Stimulated activated naive CD4-positive, alpha-beta T cell (primary cell): ENCODE results near the gene GABARAPL1.
"Not testable (repeated sequence)": the region's sequence is repeated elsewhere in the genome, so short reads cannot be mapped to it uniquely, and the experiment has no call there.

Source experiments
- DNase-seq, 6 experiments: peaks; one replicate each; lab custom pipeline; 2025; lab: John Stamatoyannopoulos, UW

GABARAPL1 gene

DNA sequence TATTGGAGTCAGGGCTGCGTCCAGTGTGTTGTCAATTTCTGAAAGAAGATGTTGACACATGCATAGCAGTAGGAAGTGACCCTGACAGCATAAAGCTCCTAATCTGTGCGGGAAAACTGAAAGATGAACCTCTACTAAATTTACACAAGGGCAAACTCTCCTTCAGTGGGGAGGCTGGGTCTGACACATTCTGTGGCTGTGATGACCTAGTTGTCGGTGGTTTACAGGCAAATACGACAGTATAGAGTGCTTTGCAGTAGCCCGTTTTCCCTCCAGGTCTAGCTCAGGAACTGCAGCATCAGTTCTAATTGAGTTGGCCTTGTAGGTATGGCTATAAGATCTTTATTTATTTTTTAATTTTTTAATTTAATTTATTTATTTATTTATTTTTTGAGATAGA, 14.8 kb upstream of the GABARAPL1 start:
- DNase-seq = no peak

DNA sequence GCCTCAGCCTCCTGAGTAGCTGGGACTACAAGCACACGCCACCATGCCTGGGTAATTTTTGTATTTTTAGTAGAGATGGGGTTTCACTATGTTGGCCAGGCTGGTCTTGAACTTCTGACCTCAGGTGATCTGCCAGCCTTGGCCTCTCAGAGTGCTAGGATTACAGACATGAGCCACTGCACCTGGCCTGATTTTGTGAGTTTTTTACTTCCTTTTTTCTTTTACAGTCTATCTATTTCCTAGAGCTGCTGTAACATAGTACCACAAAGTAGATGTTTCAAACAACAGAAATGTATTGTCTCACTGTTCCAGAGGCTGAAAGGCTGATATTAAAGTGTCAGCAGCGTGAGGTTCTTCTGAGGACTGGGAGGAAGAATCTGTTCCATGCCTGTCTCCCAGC, 8.2 kb upstream of the GABARAPL1 start:
- not testable (repeated sequence) for DNase-seq

DNA sequence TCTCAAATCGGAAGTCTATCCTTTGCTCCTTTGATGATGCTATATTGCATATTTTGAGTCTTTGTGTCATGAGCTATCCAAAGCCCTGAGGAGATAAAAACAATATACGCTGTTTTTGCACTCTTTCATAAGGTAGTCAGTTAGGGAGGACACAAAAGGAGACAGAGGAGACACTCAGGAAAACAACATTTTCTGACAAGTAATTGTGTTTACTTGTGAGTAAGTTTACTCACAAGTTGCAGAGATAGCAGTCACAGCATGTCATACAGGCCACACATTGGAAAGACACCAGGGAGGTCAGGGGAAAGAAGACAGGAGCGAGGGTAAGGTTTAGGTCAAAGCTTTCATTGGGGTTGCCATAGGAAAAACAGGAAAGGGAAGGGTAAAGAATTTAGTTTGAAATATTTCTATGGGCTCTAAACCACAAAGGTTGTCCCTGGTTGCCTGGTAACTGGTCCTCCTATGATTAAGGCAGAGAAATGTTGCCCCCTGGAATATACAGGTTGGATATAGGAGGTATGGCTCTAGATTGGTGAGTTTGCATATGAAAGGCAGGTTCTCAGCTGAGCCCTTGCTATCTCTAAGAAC, 7.4 kb upstream of the GABARAPL1 start:
- DNase-seq = no peak

DNA sequence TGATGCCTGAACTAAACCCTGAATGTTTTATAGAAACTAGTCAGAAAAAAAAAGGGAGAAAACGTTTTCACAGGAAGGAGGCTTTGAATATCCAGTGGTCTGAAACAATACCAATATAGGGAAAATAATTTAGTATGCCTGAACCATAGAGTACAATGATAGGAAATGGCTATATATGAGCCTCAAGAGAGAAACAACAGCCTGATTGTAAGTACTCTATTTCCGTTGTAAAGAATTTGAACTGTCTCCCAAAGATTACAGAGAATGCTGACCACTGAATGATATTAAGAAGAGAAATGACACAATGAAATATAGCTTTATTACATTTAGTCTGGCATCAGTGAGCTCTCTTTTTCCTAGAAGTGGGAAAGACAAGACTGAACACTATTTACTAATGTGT, 5.5 kb upstream of the GABARAPL1 start:
- DNase-seq = no peak

DNA sequence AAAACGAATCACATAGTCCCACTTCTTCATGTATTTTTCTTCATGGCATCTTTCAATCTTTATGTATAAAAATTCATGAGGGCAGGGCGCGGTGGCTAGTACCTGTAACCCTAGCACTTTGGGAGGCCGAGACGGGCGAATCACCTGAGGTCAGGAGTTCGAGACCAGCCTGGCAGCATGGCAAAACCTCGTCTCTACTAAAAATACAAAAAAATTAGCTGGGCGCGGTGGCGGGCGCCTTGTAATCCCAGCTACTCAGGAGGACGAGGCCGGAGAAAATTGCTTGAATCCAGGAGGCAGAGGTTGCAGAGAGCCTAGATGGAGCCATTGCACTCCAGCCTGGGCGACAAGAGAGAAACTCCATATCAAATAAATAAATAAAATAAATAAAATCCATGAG, 2.5 kb upstream of the GABARAPL1 start:
- no peak for DNase-seq

DNA sequence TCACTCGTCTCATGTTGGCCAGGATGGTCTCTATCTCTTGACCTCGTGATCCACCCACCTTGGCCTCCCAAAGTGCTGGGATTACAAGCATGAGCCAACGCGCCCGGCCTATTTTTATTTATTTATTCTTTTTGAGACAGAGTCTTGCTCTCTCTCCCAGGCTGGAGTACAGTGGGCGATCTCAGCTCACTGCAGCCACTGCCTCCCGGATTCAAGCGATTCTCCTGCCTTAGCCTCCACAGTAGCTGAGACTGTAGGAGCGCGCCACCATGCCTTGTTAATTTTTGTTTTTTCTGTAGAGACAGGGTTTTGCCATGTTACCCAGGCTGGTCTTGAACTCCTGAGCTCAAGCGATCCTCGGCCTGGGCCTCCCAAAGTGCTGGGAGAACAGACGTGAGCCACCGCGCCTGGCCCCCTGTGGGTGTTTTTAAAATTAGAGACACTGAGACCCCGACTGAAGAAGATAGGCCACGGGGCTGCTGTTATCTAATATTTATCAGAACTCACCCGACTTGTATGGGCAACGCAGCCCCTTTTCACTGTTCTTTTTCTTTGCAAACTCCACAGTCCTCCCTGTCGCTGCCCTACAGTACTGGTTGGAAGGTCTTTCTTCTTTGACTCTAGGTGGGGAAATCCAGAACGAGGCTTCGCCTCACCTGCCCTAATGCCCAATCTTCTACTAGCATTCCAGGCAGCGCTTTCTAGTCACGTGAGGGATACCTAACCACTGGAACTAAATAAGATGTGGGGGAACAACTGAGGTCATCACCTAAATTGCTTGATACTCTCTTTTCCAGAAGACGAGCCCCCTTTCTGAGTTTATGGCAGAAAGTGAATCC, 1.4 kb upstream of the GABARAPL1 start:
- DNase-seq = no peak

DNA sequence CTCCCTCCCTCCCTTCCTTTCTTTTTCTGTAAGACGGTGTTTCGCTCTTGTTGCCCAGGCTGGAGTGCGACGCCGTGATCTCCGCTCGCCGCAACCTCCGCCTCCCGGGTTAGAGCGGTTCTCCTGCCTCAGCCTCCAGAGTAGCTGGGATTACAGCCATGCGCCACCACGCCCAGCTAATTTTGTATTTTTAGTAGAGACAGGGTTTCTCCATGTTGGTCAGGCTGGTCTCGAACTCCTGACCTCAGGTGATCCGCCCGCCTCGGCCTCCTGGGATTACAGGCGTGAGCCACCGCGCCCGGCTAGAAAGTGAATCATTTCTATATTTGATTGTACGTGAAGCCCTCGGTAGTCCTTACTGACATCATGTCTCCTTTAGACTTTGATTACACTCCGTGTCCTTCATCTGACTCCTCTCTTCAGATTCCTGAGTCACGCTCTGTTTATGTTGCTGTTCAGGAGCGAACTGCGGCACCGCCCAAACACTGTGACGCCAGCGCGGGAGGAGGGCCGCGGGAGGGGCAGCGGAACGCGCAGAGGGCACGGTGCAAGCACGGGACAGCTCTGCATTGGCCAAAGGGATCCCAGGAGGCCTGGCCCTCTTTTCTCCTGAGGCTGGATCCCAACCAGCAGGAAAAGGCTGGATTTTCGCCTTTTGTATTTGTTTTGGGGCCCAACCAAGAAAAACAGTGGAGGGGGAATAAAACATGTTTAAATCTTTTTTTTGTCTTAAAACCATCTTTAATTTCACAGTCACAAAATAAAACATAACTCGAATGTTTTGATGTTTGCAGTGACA, 538 bp upstream of the GABARAPL1 start:
- DNase-seq = peak; percentile 75 to 90 (median 82)

GRCh38 chr12:10213168-10214135, 775 bp downstream of the GABARAPL1 start:
- DNase-seq = peak; percentile 50 to 71 (median 58)

GRCh38 chr12:10214136-10214894, 1.6 kb downstream of the GABARAPL1 start:
- DNase-seq = no peak

DNA sequence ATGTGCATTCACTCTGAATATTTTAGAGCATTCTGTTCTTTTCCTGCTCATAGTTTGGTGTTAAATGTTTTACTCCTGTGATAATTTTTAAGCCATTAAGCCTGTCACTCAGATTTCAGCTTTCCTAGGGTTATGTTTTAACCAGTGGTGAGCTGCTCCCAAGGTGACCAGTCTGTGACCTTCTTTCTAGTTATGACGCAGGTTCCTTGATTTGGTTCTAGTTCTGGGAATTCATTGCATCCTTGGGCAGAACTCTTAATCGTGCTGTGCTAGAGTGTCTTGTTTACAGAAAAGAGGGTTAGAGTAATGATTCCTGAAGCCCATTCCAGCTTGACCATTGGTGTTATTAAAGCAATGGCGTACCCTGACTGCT, 2.2 kb downstream of the GABARAPL1 start:
- no peak for DNase-seq

- DNase-seq = no peak
These were observed 2.8 kb downstream of the GABARAPL1 start for GRCh38 chr12:10215436-10215835.

DNA sequence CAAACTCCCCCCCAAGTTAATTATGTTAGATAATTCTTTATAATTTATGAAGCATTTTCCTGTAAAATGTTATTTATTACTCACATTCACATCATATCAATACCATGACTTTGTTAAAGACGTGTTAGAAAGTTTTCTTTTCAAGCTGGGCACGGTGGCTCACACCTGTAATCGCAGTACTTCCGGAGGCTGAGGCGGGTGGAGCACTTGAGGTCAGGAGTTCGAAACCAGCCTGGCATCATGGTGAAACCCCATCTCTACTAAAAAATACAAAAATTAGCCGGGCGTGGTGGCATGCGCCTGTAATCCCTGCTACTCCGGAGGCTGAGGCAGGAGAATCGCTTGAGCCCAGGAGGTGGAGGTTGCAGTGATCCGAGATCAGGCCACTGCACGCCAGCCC, 3.3 kb downstream of the GABARAPL1 start:
- DNase-seq = not testable (repeated sequence)

DNA sequence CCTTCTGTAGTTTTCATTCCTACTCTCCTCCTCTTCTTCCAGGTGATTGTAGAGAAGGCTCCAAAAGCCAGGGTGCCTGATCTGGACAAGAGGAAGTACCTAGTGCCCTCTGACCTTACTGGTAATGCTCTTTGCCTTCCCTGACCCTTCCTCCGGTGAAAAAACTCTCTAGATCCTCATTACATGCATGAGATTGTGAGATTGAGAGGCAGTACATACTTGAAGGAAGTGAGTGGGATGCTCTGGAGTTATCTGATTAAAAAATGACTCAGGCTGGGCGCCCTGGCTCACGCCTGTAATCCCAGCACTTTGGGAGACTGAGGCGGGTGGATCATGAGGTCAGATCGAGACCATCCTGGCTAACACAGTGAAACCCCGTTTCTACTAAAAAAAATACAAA, 5.3 kb downstream of the GABARAPL1 start:
- DNase-seq = no peak

GRCh38 chr12:10220398-10221077, 7.9 kb downstream of the GABARAPL1 start:
- no peak for DNase-seq

GRCh38 chr12:10221846-10222245, 9.2 kb downstream of the GABARAPL1 start:
- no peak for DNase-seq

DNA sequence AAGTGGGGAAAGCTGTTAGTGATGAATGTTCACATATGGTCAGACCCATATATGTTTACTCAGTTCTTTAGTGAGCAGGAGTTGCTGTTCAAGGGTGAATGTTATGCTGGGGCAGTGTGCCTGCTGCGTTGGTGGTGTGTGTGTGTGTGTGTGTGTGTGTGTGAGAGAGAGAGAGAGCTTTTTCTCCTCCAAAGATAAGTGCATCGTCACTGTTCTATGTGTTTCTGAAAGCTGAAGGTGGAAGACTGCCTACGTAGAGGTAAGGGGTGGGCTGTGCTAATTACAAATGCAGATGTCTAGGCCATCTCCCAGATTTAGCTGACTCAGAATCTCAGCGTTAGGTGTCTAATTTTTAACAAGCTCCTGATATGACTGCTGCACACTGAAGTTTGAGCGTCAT, 10.5 kb downstream of the GABARAPL1 start:
- DNase-seq = no peak

DNA sequence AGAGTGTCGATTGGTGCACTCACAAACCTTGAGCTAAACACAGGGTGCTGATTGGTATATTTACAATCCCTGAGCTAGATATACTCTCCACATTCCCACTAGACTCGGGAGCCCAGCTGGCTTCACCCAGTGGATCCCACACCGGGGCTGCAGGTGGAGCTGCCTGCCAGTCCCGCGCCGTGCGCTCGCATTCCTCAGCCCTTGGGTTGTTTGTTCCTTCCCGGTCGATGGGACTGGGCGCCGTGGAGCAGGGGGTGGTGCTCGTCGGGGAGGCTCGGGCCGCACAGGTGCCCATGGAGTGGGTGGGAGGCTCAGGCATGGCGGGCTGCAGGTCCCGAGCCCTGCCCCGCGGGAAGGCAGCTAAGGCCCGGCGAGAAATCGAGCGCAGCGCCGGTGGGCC, 12.7 kb downstream of the GABARAPL1 start:
- not testable (repeated sequence) for DNase-seq

- DNase-seq = no peak
These were observed 13.4 kb downstream of the GABARAPL1 start for GRCh38 chr12:10226086-10226485.

GRCh38 chr12:10226731-10227130, 14.1 kb downstream of the GABARAPL1 start:
- no peak for DNase-seq

DNA sequence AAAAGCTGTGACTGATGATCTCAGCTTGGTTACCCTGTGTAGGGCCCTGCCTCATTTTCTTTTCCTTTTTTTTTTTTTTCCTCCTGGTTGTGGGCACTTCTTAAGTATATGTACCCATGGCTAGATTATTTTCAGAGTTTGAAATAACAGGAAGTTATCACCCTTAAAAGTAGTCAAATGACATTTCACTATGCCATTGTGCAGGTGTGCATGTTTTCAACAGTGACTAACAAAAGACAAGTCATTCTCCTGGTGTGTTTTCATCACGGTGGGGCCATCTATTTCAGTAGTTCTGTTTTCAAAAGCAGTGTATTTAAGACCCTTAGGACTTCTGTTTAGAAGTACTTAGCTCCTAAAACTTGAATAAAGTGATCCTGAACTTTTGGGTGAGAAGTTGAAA, 15.0 kb downstream of the GABARAPL1 start:
- DNase-seq = no peak
